CD4-positive, alpha-beta memory T cell (primary cell): ENCODE data around the gene PCYT2. TPM values are rescaled to one million over a fixed set of nuclear protein-coding genes. Genes with fewer than 3 reads are reported as not detected.

Experiments used
- CTCF ChIA-PET: fragments of 350-600 bp; sonication (Branson Sonifier 250); formaldehyde crosslinking; loops from one replicate; lab custom pipeline; 2021; ENCODE audit warnings: inconsistent platforms; ENCODE audit not compliant: partially characterized antibody; lab: Charles Lee
- POLR2A ChIA-PET: fragments of 350-600 bp; sonication (Branson Sonifier 250); formaldehyde crosslinking; loops from one replicate; lab custom pipeline; 2021; ENCODE audit not compliant: partially characterized antibody; lab: Charles Lee
- DNase-seq, 5 donors: peaks; one replicate each; pipeline versions ENCODE4 v3.0.0 to v3.0.0-alpha.2; 2020 to 2022; ENCODE audit warnings: mixed read lengths in 1 of 5
- H3K27ac ChIP-seq: one replicate; pipeline ENCODE4 v1.7.0; 2013; ENCODE audit warnings: low read depth, low read length
- H3K27me3 ChIP-seq: 2 replicates; pipeline ENCODE4 v1.7.0; 2013; ENCODE audit warnings: mild to moderate bottlenecking, low read length, moderate library complexity; ENCODE audit not compliant: insufficient read depth
- H3K36me3 ChIP-seq: 2 replicates; pipeline ENCODE4 v1.7.0; 2013; ENCODE audit warnings: mild to moderate bottlenecking, low read length, moderate library complexity; ENCODE audit not compliant: insufficient read depth
- H3K4me1 ChIP-seq: 2 replicates; pipeline ENCODE4 v1.7.0; 2013; ENCODE audit warnings: mild to moderate bottlenecking, low read length, moderate library complexity; ENCODE audit not compliant: insufficient read depth
- H3K4me3 ChIP-seq, 2 donors: one replicate each; pipeline ENCODE4 v1.7.0; 2013; ENCODE audit warnings: low read length in 2 of 2, mild to moderate bottlenecking in 1 of 2
- H3K9me3 ChIP-seq, 2 donors: one replicate each; pipeline ENCODE4 v1.7.0; 2013; ENCODE audit warnings: low read length in 2 of 2, control low read depth in 1 of 2; ENCODE audit not compliant: control insufficient read depth in 1 of 2
- H3K27ac Mint-ChIP-seq, 7 donors: one replicate each; pipeline ENCODE4 v1.8.0; 2020 to 2021; ENCODE audit warnings: mixed read lengths in 7 of 7, mild to moderate bottlenecking in 6 of 7, inconsistent platforms in 3 of 7, moderate library complexity in 3 of 7
- H3K27me3 Mint-ChIP-seq, 2 donors: one replicate each; pipeline ENCODE4 v1.8.0; 2020 to 2021; ENCODE audit warnings: mixed read lengths in 2 of 2
- H3K36me3 Mint-ChIP-seq, 2 donors: one replicate each; pipeline ENCODE4 v1.8.0; 2020 to 2021; ENCODE audit warnings: mixed read lengths in 2 of 2, inconsistent platforms in 1 of 2, mild to moderate bottlenecking in 1 of 2
- H3K4me1 Mint-ChIP-seq, 4 donors: one replicate each; pipeline ENCODE4 v1.8.0; 2020 to 2021; ENCODE audit warnings: mixed read lengths in 4 of 4, mild to moderate bottlenecking in 1 of 4
- H3K4me3 Mint-ChIP-seq, 8 donors: one replicate each; pipeline ENCODE4 v1.8.0; 2020 to 2021; ENCODE audit warnings: mixed read lengths in 8 of 8, mild to moderate bottlenecking in 7 of 8, moderate library complexity in 6 of 8, inconsistent platforms in 3 of 8
- H3K9me3 Mint-ChIP-seq, 8 donors: one replicate each; pipeline ENCODE4 v1.8.0; 2020 to 2021; ENCODE audit warnings: mixed read lengths in 8 of 8, mild to moderate bottlenecking in 5 of 8, inconsistent platforms in 3 of 8, moderate library complexity in 1 of 8
- intact Hi-C: fragments of 100-400 bp; cut with micrococcal nuclease; formaldehyde crosslinking; loops from one replicate; pipeline ENCODE4 v1.15.1; 2023
- polyA plus RNA-seq, 2 donors: library from polyadenylated mRNA; unstranded; fragments of 300-500 nt; fragmentation: Illumina TruSeq; gene quantifications; one replicate each; pipeline ENCODE4 v1.2.3, GENCODE V29; 2021
- total RNA-seq, 2 experiments: library from RNA; stranded (reverse); gene quantifications; one replicate each; pipeline ENCODE4 v1.2.3, GENCODE V29; 2021

PCYT2 gene
- total and polyA plus RNA-seq, 4 experiments from 2014 or later, result 27.8 to 48.3 (median 36.9) TPM

DNA sequence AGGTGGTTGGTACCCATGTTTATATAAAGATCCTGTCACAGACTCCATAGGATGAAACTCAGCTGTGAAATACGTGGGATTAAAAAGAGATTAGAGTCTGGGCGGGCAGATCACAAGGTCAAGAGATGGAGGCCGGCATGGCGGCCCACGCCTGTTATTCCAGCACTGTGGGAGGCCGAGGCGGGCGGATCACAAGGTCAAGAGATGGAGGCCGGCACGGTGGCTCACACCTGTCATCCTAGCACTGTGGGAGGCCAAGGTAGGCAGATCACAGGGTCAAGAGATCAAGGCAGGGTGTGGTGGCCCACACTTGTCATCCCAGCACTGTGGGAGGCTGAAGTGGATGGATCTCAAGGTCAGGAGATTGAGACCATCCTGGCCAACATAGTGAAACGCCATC, 15.8 kb downstream of the PCYT2 start:
- Mint-ChIP-seq H3K4me1 (peaks cover 2 to 10% (median 7%) of the 10 kb centered on the region in 4 donors), H3K36me3 (peaks cover 21 to 31% of the 10 kb centered on the region in 2 donors)
- POLR2A ChIA-PET, result interaction anchor here (2.7 kb wide), 1 partner anchor 22 kb away, joined by 8 read pairs; the partner anchor contains the start of gene SIRT7

DNA sequence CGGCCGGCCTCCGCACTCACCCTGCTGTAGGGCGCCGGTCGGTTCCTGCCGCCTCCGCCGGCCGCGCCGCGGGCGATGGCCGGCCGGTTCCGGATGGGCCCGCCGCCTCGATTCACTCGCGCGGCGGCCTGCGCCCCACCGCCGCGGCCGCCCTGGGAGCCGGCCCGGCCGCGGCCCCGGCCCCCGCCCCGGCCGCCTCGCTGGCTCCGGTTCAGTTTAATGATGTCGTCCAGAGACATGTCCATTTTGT, 20.0 kb downstream of the PCYT2 start:
- Histone ChIP-seq H3K36me3 (peaks cover 38% of the 10 kb centered on the region), H3K4me3 (peak overlapping the region in 1 of 2 donors; percentile 69), H3K27ac (peak overlapping the region; percentile 64), H3K9me3 (no peaks in the 10 kb centered on the region), H3K4me1 (peaks cover 20% of the 10 kb centered on the region), H3K27me3 (no peaks in the 10 kb centered on the region)
- peaks cover 29 to 45% of the 10 kb centered on the region in 2 donors for H3K36me3 Mint-ChIP-seq
- no peaks in the 10 kb centered on the region for H3K27me3 Mint-ChIP-seq
- ChIA-PET POLR2A (interaction anchor here (0.7 to 4.2 kb wide), 7 partner anchors 11 to 649 kb away, joined by 3 to 29 read pairs (median 4); partner anchors contain the start of genes ARHGDIA, MAFG and PCYT2), CTCF (no interaction called here)
- peak overlapping the region; percentile 86 to 97 (median 96) for H3K4me3 Mint-ChIP-seq
- no peak for DNase-seq
- H3K4me1 Mint-ChIP-seq, result peaks cover 8 to 33% (median 16%) of the 10 kb centered on the region in 4 donors
- peaks cover 0 to 2% (median 0%) of the 10 kb centered on the region in 8 donors for H3K9me3 Mint-ChIP-seq
- intact Hi-C loops, result loop anchor here (1.0 to 2.0 kb wide), 4 partner anchors 20 to 36 kb away; partner anchors contain the start of genes ARHGDIA, MAFG, P4HB and PCYT2
- H3K27ac Mint-ChIP-seq, result peak overlapping the region; percentile 89 to 98 (median 97)

More for the DNA sequence above, 15.8 kb downstream of the PCYT2 start:
- CTCF ChIA-PET, result no interaction called here
- H3K36me3 ChIP-seq, result peaks cover 19% of the 10 kb centered on the region
- peaks cover 8% of the 10 kb centered on the region for H3K4me1 ChIP-seq
- intact Hi-C loops, result no loop called here
- peak in 1 of 5 donors; percentile 7 for DNase-seq
- H3K27ac ChIP-seq, result no peak overlapping the region
- Mint-ChIP-seq H3K9me3 (peaks cover 0 to 2% (median 0%) of the 10 kb centered on the region in 8 donors), H3K27me3 (no peaks in the 10 kb centered on the region), H3K27ac (no peak overlapping the region), H3K4me3 (peak overlapping the region in 1 of 8 donors; percentile 32)
- no peaks in the 10 kb centered on the region for H3K9me3 ChIP-seq
- no peaks in the 10 kb centered on the region for H3K27me3 ChIP-seq
- no peak overlapping the region for H3K4me3 ChIP-seq

DNA sequence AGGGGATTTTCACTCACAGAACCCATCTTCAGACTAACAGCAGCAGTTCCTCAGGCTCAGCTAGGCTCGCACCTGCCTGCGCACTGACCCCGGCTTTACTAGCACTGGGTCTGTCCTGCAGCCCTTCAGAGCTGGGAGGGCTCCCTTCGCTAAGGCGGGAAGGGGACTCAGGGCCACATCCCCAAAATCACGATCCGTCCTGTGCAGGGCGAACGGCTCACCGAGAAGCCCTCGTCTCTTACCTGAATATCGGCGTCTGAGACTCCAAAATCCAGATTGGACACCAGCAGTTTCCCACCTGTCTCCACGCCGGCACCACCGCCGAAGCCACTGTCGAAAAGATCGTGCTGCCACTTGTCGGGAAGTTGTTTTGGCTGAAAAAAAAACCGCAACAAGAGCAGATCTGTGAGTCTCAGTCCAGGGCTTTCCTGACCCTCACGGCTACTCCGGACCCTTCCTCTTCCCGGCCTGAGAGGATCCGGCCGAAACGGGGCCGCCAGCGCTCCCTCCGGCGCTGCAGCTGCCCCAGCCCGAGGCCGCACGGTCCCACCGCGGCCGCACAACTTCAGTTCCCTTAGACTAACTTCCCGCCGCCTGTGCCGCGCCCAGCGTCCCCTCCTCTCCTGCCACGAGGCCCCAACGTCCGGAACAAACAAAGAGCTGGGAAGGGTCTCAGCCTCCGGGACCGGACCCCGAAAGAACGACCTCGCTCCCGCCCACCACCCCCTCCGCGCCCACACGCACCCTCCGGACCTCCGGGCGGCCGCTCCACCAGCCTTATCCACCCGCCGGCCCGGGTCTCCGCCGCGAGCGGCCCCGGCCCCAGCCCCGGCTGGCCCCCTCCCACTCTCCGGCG, 20.5 kb downstream of the PCYT2 start:
- Histone ChIP-seq H3K9me3 (no peaks in the 10 kb centered on the region), H3K27me3 (no peaks in the 10 kb centered on the region), H3K36me3 (peaks cover 42% of the 10 kb centered on the region), H3K4me1 (peaks cover 20% of the 10 kb centered on the region), H3K4me3 (peak overlapping the region; percentile 42 to 60), H3K27ac (peak overlapping the region; percentile 64)
- intact Hi-C loops, result loop anchor here (1.0 to 2.0 kb wide), 4 partner anchors 19 to 36 kb away; partner anchors contain the start of genes ARHGDIA, MAFG, P4HB and PCYT2
- peak overlapping the region; percentile 89 to 97 (median 96) for H3K27ac Mint-ChIP-seq
- H3K36me3 Mint-ChIP-seq, result peaks cover 28 to 48% of the 10 kb centered on the region in 2 donors
- POLR2A ChIA-PET, result interaction anchor here (0.7 to 4.2 kb wide), 6 partner anchors 10 to 650 kb away, joined by 3 to 29 read pairs (median 4); partner anchors contain the start of genes ARHGDIA and PCYT2
- DNase-seq, result no peak
- H3K9me3 Mint-ChIP-seq, result peaks cover 0 to 2% (median 0%) of the 10 kb centered on the region in 8 donors
- CTCF ChIA-PET, result no interaction called here
- H3K4me3 Mint-ChIP-seq, result peak overlapping the region; percentile 85 to 92 (median 89)
- peaks cover 8 to 33% (median 17%) of the 10 kb centered on the region in 4 donors for H3K4me1 Mint-ChIP-seq
- H3K27me3 Mint-ChIP-seq, result no peaks in the 10 kb centered on the region

DNA sequence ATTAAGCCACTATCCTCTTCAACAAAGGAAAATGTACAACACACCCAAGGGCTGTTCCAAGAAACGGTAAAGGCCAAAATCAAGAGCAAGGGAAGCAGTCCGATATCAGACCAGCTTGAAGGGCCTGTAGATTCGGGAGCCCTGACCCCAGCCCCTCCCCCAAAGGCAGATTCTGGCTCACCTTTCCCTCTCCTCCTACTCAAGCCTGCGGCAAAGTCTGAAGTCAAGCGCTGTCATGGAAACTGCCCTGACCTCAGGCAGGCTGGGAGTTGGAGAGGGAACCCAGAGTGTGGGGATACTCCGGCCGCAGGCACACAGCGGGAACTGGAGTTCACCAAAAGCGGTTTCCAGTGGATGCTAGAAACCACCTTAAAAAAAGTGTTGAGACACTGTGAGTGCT, 21.6 kb downstream of the PCYT2 start:
- H3K4me3 ChIP-seq, result no peak overlapping the region
- no peak for DNase-seq
- H3K9me3 Mint-ChIP-seq, result peaks cover 0 to 2% (median 0%) of the 10 kb centered on the region in 8 donors
- peak overlapping the region in 5 of 7 donors; percentile 74 to 97 (median 89) for H3K27ac Mint-ChIP-seq
- peaks cover 41% of the 10 kb centered on the region for H3K36me3 ChIP-seq
- CTCF ChIA-PET, result no interaction called here
- peaks cover 8 to 38% (median 19%) of the 10 kb centered on the region in 4 donors for H3K4me1 Mint-ChIP-seq
- no peaks in the 10 kb centered on the region for H3K27me3 Mint-ChIP-seq
- no peaks in the 10 kb centered on the region for H3K27me3 ChIP-seq
- intact Hi-C loops, result loop anchor here (2.0 kb wide), 2 partner anchors 29 to 37 kb away; partner anchors contain the start of genes MAFG and P4HB
- H3K36me3 Mint-ChIP-seq, result peaks cover 22 to 51% of the 10 kb centered on the region in 2 donors
- no peaks in the 10 kb centered on the region for H3K9me3 ChIP-seq
- peak overlapping the region; percentile 64 for H3K27ac ChIP-seq
- peak overlapping the region; percentile 72 to 92 (median 88) for H3K4me3 Mint-ChIP-seq
- POLR2A ChIA-PET, result interaction anchor here (1.1 kb wide), 1 partner anchor 28 kb away, joined by 4 read pairs; the partner anchor contains the start of gene SIRT7
- H3K4me1 ChIP-seq, result peaks cover 20% of the 10 kb centered on the region

DNA sequence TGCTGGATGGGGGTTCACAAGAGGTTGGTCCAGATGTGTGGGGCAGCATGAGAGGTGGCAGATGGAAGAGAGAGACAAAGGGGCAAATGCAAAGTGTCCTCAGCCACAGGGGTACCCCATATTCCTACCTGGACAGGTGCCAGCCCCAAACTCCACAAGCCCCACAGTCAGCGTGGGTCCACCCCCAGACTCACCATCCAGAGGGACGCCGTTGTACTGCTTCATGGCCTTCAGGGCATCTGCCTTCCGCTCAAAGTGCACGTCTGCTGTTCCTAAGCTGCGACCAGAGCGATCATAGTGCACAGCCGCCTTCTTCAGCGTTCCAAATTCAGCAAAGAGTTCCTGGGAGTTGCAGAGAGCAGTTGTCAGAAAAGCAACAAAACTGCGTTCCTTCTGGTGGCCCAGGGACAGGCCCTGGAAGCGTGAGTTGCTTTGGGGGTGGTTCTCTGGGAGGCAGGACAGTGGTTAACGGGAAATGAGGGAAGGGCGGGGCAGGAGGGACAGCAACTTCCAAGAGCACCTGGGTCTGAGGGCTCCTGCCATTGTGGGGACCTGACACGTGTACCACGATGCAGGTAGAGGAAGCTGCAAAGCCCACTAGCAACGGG, 22.1 kb downstream of the PCYT2 start:
- CTCF ChIA-PET, result no interaction called here
- H3K27me3 ChIP-seq, result no peaks in the 10 kb centered on the region
- H3K27ac ChIP-seq, result no peak overlapping the region
- peak overlapping the region in 6 of 7 donors; percentile 48 to 91 (median 76) for H3K27ac Mint-ChIP-seq
- H3K36me3 Mint-ChIP-seq, result peaks cover 22 to 55% of the 10 kb centered on the region in 2 donors
- peaks cover 0 to 2% (median 0%) of the 10 kb centered on the region in 8 donors for H3K9me3 Mint-ChIP-seq
- no peaks in the 10 kb centered on the region for H3K27me3 Mint-ChIP-seq
- peak in 1 of 5 donors; percentile 25 for DNase-seq
- peaks cover 41% of the 10 kb centered on the region for H3K36me3 ChIP-seq
- peaks cover 20% of the 10 kb centered on the region for H3K4me1 ChIP-seq
- H3K4me1 Mint-ChIP-seq, result peaks cover 8 to 38% (median 19%) of the 10 kb centered on the region in 4 donors
- peak overlapping the region; percentile 52 to 80 (median 70) for H3K4me3 Mint-ChIP-seq
- no peak overlapping the region for H3K4me3 ChIP-seq
- intact Hi-C loops, result no loop called here
- no peaks in the 10 kb centered on the region for H3K9me3 ChIP-seq
- POLR2A ChIA-PET, result interaction anchor here (1.1 kb wide), 1 partner anchor 28 kb away, joined by 4 read pairs; the partner anchor contains the start of gene SIRT7

DNA sequence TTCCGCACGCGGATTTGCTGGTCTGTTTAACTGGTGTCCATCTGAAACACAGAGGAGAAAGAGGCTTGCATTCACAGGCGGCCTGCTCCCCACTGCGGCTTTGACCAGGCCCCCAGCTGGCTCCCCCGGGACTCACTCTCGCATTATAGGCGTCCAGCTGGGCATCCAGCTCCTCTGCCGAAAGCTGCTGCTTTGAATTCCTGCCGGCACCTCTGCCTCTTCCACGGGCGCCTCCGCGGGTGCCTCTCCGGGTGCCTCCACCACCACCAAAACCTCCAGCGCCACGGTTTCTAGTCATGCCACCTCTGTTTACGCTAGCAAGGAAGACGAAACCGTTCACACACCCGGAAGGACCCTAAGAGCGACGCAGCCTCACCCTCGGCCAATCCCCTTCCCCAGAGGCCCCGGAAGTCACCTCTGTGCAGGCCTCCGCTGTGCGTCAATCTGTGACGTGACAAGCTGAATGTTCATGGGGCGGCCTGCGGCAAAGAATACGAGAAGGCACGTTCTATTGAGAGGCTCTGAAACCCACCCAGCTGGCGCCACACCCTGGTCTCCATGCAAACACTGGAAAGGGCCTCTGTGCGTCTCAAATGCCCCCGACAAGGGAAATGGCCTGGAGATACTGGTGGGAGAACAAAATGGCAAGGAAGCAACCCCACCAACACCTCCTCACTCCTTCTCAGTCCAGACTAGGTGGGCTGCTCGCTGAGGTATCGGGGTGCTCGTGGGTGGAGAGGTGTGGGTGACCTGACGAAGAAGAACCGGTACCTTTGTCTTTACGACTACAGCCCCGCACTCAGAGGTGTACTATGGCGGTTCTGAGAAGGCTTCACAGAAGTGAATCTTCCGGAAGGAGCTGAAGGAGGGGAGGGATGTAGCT, 22.9 kb downstream of the PCYT2 start:
- DNase-seq, result peak in 1 of 5 donors; percentile 11
- Mint-ChIP-seq H3K27me3 (no peaks in the 10 kb centered on the region), H3K4me3 (peak overlapping the region in 6 of 8 donors; percentile 8 to 72 (median 43)), H3K9me3 (peaks cover 0 to 2% (median 0%) of the 10 kb centered on the region in 8 donors), H3K4me1 (peaks cover 7 to 38% (median 19%) of the 10 kb centered on the region in 4 donors), H3K36me3 (peaks cover 22 to 54% of the 10 kb centered on the region in 2 donors), H3K27ac (peak overlapping the region in 5 of 7 donors; percentile 29 to 89 (median 68))
- peaks cover 41% of the 10 kb centered on the region for H3K36me3 ChIP-seq
- ChIA-PET CTCF (no interaction called here), POLR2A (interaction anchor here (3.7 kb wide), 1 partner anchor 19 kb away, joined by 15 read pairs; the partner anchor contains the start of gene ARHGDIA)
- peaks cover 20% of the 10 kb centered on the region for H3K4me1 ChIP-seq
- no peak overlapping the region for H3K4me3 ChIP-seq
- intact Hi-C loops, result no loop called here
- no peak overlapping the region for H3K27ac ChIP-seq
- H3K27me3 ChIP-seq, result no peaks in the 10 kb centered on the region
- H3K9me3 ChIP-seq, result no peaks in the 10 kb centered on the region
